ENCODE measurements around the gene MAPK7.

MAPK7 gene

DNA sequence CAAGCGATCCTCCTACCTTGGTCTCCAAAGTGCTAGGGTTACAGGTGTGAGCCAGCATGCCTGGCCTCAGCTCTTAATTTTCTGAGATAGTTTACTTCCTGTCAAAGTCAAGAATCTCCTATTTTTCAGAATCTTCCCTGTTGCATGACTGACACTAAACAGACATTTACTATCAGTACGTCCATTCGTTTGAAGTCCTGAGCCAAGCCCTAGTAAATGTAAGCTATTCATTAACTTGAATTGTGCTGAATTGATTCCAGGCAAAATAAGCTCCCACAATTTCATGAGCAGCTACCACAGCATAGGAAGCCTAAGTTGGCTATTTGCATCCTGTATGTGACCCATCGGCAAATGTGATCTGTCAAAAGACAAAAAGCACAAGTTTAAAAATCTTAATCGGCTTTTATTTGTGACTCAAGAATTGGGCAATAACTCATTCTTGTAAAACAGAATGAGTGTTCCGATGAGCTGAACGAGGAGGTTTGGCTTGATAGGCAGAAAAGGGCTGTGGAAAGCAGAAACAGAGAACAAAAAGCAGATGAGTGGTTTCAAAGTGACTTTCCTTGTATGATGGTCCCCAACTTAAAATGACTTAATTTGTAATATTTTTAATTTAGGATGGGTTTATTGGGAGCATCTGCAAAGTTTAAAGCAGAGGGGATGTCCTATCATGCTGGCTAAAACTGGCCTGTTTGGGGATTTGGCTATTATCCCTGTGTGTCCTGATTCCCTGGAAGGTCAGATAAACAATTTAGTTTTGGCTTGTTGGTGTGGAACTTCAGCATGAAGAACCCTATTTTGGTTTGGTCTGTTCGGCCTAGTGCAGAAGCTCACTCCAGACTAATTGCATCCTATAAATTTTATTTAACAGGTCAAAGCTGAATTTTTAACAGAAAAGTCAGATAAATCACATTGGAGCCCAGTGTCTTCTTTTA is 46.9 kb downstream of the MAPK7 start (continued):
- TF ChIP-seq RBAK (tag by site-specific recombination; IDR thresholded peaks at IDR 0.05) (no peak), ZNF114 (tag by site-specific recombination; IDR thresholded peaks at IDR 0.05) (no peak), ZNF585B (tag by site-specific recombination; IDR thresholded peaks at IDR 0.05) (no peak), ZFP69B (tag by site-specific recombination; IDR thresholded peaks at IDR 0.05) (no peak), ZNF140 (tag by site-specific recombination; IDR thresholded peaks at IDR 0.05) (no peak)
- TF ChIP-seq, protein P1, sequence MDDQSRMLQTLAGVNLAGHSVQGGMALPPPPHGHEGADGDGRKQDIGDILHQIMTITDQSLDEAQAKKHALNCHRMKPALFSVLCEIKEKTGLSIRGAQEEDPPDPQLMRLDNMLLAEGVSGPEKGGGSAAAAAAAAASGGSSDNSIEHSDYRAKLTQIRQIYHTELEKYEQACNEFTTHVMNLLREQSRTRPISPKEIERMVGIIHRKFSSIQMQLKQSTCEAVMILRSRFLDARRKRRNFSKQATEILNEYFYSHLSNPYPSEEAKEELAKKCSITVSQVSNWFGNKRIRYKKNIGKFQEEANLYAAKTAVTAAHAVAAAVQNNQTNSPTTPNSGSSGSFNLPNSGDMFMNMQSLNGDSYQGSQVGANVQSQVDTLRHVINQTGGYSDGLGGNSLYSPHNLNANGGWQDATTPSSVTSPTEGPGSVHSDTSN (CRISPR knock-in tag; IDR thresholded peaks at IDR 0.05): no peak

DNA sequence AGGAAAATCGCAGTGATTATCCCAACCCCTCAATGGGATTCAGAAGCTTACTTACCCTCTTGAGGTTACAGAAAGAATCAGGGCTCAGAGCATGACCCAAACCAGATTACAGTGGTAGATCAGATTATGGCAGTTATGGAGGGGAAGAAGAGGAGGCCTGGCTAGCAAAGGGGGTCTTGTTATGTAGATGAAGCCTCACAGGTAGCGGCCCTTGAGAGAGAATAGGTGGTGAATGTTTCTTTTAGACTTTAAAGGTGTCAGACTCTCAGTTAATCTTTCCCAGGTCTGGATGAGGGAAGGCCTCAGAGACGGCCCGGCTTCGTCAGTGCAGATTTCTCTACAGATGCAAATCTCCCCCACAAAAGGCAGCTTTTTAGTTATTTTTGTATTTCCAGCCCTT is 48.3 kb downstream of the MAPK7 start:
- Histone ChIP-seq H3K4me3 (ENCODE audit: low read depth, low read length) (no peak overlapping the region), H3K9me3 (ENCODE audit: control insufficient read depth, insufficient read depth, low read depth, low read length) (no peaks in the 10 kb centered on the region), H3K36me3 (ENCODE audit: control insufficient read depth in 2 of 2, insufficient read depth in 1 of 2, low read length in 2 of 2) (no peaks in the 10 kb centered on the region), H3K27ac (ENCODE audit: extremely low read depth, low read depth, low read length) (no peak overlapping the region), H3K4me1 (ENCODE audit: control insufficient read depth, insufficient read depth, low read length) (no peaks in the 10 kb centered on the region)
- ChIA-PET CTCF (no interaction called here), POLR2A (no interaction called here)
- TF ChIP-seq FEZF1 (tag by site-specific recombination; IDR thresholded peaks at IDR 0.05) (no peak), ZXDB (tag by site-specific recombination; IDR thresholded peaks at IDR 0.05) (no peak), RBAK (tag by site-specific recombination; IDR thresholded peaks at IDR 0.05) (no peak), ZNF701 (tag by site-specific recombination; IDR thresholded peaks at IDR 0.05) (no peak), ZNF571 (tag by site-specific recombination; IDR thresholded peaks at IDR 0.05) (no peak)
- TF ChIP-seq, protein P2, sequence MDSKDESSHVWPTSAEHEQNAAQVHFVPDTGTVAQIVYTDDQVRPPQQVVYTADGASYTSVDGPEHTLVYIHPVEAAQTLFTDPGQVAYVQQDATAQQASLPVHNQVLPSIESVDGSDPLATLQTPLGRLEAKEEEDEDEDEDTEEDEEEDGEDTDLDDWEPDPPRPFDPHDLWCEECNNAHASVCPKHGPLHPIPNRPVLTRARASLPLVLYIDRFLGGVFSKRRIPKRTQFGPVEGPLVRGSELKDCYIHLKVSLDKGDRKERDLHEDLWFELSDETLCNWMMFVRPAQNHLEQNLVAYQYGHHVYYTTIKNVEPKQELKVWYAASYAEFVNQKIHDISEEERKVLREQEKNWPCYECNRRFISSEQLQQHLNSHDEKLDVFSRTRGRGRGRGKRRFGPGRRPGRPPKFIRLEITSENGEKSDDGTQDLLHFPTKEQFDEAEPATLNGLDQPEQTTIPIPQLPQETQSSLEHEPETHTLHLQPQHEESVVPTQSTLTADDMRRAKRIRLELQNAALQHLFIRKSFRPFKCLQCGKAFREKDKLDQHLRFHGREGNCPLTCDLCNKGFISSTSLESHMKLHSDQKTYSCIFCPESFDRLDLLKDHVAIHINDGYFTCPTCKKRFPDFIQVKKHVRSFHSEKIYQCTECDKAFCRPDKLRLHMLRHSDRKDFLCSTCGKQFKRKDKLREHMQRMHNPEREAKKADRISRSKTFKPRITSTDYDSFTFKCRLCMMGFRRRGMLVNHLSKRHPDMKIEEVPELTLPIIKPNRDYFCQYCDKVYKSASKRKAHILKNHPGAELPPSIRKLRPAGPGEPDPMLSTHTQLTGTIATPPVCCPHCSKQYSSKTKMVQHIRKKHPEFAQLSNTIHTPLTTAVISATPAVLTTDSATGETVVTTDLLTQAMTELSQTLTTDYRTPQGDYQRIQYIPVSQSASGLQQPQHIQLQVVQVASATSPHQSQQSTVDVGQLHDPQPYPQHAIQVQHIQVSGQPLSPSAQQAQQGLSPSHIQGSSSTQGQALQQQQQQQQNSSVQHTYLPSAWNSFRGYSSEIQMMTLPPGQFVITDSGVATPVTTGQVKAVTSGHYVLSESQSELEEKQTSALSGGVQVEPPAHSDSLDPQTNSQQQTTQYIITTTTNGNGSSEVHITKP (tag by site-specific recombination; IDR thresholded peaks at IDR 0.05): no peak
- TF ChIP-seq, protein P3, sequence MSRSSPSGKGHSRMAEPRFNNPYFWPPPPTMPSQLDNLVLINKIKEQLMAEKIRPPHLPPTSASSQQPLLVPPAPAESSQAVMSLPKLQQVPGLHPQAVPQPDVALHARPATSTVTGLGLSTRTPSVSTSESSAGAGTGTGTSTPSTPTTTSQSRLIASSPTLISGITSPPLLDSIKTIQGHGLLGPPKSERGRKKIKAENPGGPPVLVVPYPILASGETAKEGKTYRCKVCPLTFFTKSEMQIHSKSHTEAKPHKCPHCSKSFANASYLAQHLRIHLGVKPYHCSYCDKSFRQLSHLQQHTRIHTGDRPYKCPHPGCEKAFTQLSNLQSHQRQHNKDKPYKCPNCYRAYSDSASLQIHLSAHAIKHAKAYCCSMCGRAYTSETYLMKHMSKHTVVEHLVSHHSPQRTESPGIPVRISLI (tag by site-specific recombination; IDR thresholded peaks at IDR 0.05): no peak

DNA sequence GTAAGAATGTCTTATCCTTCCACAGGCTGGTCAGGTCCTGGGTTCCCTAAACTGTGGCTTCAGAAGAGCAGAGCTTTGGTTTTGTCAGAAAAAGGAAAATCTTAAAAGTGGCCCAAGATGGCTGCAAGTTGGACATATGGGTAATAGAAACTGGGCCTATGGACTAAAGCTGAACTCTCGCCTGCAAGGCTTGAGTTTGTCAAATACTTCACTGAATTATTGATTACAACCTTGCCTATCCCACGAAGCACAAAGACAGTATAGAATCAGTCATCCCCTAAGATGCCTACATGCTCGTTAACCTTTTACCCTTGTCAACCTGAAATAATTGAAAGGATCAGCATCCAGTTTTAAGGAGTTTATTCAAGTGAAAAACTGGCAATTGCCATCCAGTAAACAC is 53.4 kb downstream of the MAPK7 start:
- Histone ChIP-seq H3K9me3 (ENCODE audit: control insufficient read depth, insufficient read depth, low read depth, low read length) (no peaks in the 10 kb centered on the region), H3K36me3 (ENCODE audit: control insufficient read depth in 2 of 2, insufficient read depth in 1 of 2, low read length in 2 of 2) (no peaks in the 10 kb centered on the region), H3K4me1 (ENCODE audit: control insufficient read depth, insufficient read depth, low read length) (no peaks in the 10 kb centered on the region), H3K4me3 (ENCODE audit: low read depth, low read length) (no peak overlapping the region), H3K27ac (ENCODE audit: extremely low read depth, low read depth, low read length) (no peak overlapping the region)
- CTCF ChIA-PET: interaction anchor here (1.5 kb wide), 1 partner anchor 15 kb away, joined by 4 read pairs; no protein-coding TSS in a partner anchor
- POLR2A ChIA-PET: interaction anchor here (0.6 kb wide), 1 partner anchor 1631 kb away, joined by 4 read pairs; no protein-coding TSS in a partner anchor
- TF ChIP-seq PRDM1 (tag by site-specific recombination; IDR thresholded peaks at IDR 0.05): no peak
- TF ChIP-seq, protein P4, sequence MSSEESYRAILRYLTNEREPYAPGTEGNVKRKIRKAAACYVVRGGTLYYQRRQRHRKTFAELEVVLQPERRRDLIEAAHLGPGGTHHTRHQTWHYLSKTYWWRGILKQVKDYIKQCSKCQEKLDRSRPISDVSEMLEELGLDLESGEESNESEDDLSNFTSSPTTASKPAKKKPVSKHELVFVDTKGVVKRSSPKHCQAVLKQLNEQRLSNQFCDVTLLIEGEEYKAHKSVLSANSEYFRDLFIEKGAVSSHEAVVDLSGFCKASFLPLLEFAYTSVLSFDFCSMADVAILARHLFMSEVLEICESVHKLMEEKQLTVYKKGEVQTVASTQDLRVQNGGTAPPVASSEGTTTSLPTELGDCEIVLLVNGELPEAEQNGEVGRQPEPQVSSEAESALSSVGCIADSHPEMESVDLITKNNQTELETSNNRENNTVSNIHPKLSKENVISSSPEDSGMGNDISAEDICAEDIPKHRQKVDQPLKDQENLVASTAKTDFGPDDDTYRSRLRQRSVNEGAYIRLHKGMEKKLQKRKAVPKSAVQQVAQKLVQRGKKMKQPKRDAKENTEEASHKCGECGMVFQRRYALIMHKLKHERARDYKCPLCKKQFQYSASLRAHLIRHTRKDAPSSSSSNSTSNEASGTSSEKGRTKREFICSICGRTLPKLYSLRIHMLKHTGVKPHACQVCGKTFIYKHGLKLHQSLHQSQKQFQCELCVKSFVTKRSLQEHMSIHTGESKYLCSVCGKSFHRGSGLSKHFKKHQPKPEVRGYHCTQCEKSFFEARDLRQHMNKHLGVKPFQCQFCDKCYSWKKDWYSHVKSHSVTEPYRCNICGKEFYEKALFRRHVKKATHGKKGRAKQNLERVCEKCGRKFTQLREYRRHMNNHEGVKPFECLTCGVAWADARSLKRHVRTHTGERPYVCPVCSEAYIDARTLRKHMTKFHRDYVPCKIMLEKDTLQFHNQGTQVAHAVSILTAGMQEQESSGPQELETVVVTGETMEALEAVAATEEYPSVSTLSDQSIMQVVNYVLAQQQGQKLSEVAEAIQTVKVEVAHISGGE (tag by site-specific recombination; conservative IDR thresholded peaks at IDR 0.05; ENCODE audit: low read depth): no peak
